OCI-LY1 (cell line): ENCODE results near the gene AKAP9.

ENCODE experiments used
- H2AFZ ChIP-seq: fragments of 200-600 bp; sonication (generic), shearing (Covaris generic); 2 replicates; pipeline ENCODE4 v1.6.0; 2014; ENCODE audit warnings: antibody characterized with exemption, mild to moderate bottlenecking, low read length
- H3F3A ChIP-seq: fragments of 200-600 bp; sonication (generic), shearing (Covaris generic); 2 replicates; pipeline ENCODE4 v1.6.0; 2014; ENCODE audit warnings: mild to moderate bottlenecking, antibody characterized with exemption, low read length, moderate library complexity; ENCODE audit not compliant: insufficient read depth
- H3K27ac ChIP-seq: fragments of 200-600 bp; sonication (generic); 2 replicates; pipeline ENCODE4 v1.5.1; 2014; ENCODE audit warnings: low read length, mixed run types, mild to moderate bottlenecking, low read depth; ENCODE audit not compliant: poor library complexity, severe bottlenecking
- H3K27me3 ChIP-seq: fragments of 200-600 bp; sonication (generic); 2 replicates; pipeline ENCODE4 v1.6.0; 2014; ENCODE audit warnings: antibody characterized with exemption, mild to moderate bottlenecking, low read length, moderate library complexity; ENCODE audit not compliant: insufficient read depth
- H3K36me3 ChIP-seq: fragments of 200-600 bp; sonication (generic); 2 replicates; pipeline ENCODE4 v1.6.1; 2014; ENCODE audit warnings: mild to moderate bottlenecking, antibody characterized with exemption, low read length, moderate library complexity, mixed read lengths; ENCODE audit not compliant: insufficient read depth
- H3K4me1 ChIP-seq: fragments of 200-600 bp; sonication (generic); 2 replicates; pipeline ENCODE4 v1.5.1; 2014; ENCODE audit warnings: mild to moderate bottlenecking, low read length, moderate library complexity; ENCODE audit not compliant: insufficient read depth, severe bottlenecking
- H3K4me2 ChIP-seq: fragments of 200-600 bp; sonication (generic), shearing (Covaris generic); 2 replicates; pipeline ENCODE4 v1.6.1; 2014; ENCODE audit warnings: low read length
- H3K4me3 ChIP-seq: fragments of 200-600 bp; sonication (generic); 2 replicates; pipeline ENCODE4 v1.5.1; 2014; ENCODE audit warnings: low read length, low read depth, mild to moderate bottlenecking, mixed read lengths; ENCODE audit not compliant: poor library complexity, severe bottlenecking
- H3K79me2 ChIP-seq: fragments of 200-600 bp; shearing (Covaris generic); 2 replicates; pipeline ENCODE4 v1.6.1; 2016; ENCODE audit warnings: mixed run types, low read length, mixed read lengths; ENCODE audit not compliant: insufficient read depth
- H3K9ac ChIP-seq: fragments of 200-600 bp; sonication (generic), shearing (Covaris generic); 2 replicates; pipeline ENCODE4 v1.6.1; 2014; ENCODE audit warnings: mild to moderate bottlenecking, low read length, mixed read lengths
- H3K9me2 ChIP-seq: fragments of 200-600 bp; sonication (generic), shearing (Covaris generic); 2 replicates; pipeline ENCODE4 v1.6.1; 2014; ENCODE audit warnings: low read depth, mild to moderate bottlenecking, low read length, mixed read lengths
- H3K9me3 ChIP-seq: fragments of 200-600 bp; shearing (Covaris generic); 2 replicates; pipeline ENCODE4 v1.6.1; 2014; ENCODE audit warnings: low read length, mixed read lengths
- H4K20me1 ChIP-seq: fragments of 200-600 bp; sonication (generic), shearing (Covaris generic); 2 replicates; pipeline ENCODE4 v1.6.0; 2016; ENCODE audit warnings: mild to moderate bottlenecking, low read length; ENCODE audit not compliant: insufficient read depth
- EZH2 ChIP-seq: fragments of 200-600 bp; sonication (generic), shearing (Covaris generic); IDR thresholded peaks from 2 replicates; pipeline ENCODE4 v1.8.0; 2017; ENCODE audit warnings: borderline replicate concordance, mixed run types, mild to moderate bottlenecking, antibody characterized with exemption, low read length, moderate library complexity, mixed read lengths
- TF ChIP-seq, protein P1 (sequence below): fragments of 200-600 bp; sonication (generic), shearing (Covaris generic); IDR thresholded peaks from 2 replicates; pipeline ENCODE4 v1.5.1; 2017; ENCODE audit warnings: mild to moderate bottlenecking, antibody characterized with exemption, low read length, moderate library complexity, mixed read lengths

AKAP9 gene

DNA sequence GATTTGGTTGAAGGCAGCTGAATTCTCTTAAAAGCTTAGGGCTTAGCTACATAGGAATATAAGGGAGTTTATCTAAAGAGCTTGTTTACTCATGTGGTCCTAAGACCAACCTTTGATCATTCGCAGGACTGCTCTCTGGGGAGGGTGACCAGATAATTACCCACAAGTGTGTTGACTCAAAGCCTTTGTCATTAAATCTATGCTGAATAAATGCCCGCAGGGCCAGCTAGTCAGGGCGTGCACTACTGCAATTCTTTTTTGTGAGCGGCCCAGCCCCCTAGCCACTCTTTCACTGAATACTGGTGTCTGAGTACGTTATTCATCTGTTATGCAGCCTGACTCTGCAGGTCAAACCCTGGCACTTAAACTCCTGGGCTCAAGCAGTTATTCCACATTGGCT, 69.6 kb downstream of the AKAP9 start:
- Histone ChIP-seq H2AFZ (no peak overlapping the region), H3K27ac (no peak overlapping the region), H3K9me3 (peaks cover 14% of the 10 kb centered on the region), H3K4me3 (no peak overlapping the region), H3K27me3 (no peaks in the 10 kb centered on the region), H3K36me3 (peaks cover 51% of the 10 kb centered on the region), H3K4me1 (no peaks in the 10 kb centered on the region), H3K9me2 (no peaks in the 10 kb centered on the region), H4K20me1 (no peaks in the 10 kb centered on the region), H3F3A (no peaks in the 10 kb centered on the region), H3K9ac (no peak overlapping the region), H3K4me2 (no peak overlapping the region), H3K79me2 (no peaks in the 10 kb centered on the region)
- TF ChIP-seq EZH2: no peak
- TF ChIP-seq, protein P1, sequence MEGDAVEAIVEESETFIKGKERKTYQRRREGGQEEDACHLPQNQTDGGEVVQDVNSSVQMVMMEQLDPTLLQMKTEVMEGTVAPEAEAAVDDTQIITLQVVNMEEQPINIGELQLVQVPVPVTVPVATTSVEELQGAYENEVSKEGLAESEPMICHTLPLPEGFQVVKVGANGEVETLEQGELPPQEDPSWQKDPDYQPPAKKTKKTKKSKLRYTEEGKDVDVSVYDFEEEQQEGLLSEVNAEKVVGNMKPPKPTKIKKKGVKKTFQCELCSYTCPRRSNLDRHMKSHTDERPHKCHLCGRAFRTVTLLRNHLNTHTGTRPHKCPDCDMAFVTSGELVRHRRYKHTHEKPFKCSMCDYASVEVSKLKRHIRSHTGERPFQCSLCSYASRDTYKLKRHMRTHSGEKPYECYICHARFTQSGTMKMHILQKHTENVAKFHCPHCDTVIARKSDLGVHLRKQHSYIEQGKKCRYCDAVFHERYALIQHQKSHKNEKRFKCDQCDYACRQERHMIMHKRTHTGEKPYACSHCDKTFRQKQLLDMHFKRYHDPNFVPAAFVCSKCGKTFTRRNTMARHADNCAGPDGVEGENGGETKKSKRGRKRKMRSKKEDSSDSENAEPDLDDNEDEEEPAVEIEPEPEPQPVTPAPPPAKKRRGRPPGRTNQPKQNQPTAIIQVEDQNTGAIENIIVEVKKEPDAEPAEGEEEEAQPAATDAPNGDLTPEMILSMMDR: no peak

DNA sequence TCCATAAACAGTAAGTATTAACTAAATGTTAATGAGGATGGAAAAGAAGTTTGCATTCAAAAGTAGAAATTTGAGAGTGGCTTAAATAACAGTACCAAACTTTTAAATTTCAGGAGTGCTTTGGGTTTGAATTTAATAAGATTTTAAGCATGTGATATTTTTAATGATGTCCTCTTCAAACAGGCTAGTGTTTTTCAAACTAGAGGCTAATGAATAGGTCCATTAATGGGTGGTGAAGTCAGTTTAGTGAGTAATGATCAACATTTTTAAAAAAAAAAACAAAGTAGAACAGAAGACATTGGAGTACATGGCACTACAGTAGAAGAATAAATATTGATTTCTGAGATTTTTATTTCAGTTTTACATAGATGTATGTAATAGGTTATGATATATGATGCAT, 72.9 kb downstream of the AKAP9 start:
- no peak overlapping the region for H3K4me3 ChIP-seq
- no peak overlapping the region for H3K4me2 ChIP-seq
- peaks cover 47% of the 10 kb centered on the region for H3K36me3 ChIP-seq
- TF ChIP-seq, protein P1: no peak
- no peak for TF ChIP-seq EZH2
- no peaks in the 10 kb centered on the region for H3K4me1 ChIP-seq
- no peak overlapping the region for H3K27ac ChIP-seq
- H3K9me2 ChIP-seq: no peaks in the 10 kb centered on the region
- H2AFZ ChIP-seq: no peak overlapping the region
- no peak overlapping the region for H3K9ac ChIP-seq
- H3K27me3 ChIP-seq: no peaks in the 10 kb centered on the region
- H3K79me2 ChIP-seq: no peaks in the 10 kb centered on the region
- H4K20me1 ChIP-seq: no peaks in the 10 kb centered on the region
- H3K9me3 ChIP-seq: peaks cover 11% of the 10 kb centered on the region
- 0 out of 2 replicates have a peak, but pooled peaks cover under 1% of the 10 kb centered on the region for H3F3A ChIP-seq

DNA sequence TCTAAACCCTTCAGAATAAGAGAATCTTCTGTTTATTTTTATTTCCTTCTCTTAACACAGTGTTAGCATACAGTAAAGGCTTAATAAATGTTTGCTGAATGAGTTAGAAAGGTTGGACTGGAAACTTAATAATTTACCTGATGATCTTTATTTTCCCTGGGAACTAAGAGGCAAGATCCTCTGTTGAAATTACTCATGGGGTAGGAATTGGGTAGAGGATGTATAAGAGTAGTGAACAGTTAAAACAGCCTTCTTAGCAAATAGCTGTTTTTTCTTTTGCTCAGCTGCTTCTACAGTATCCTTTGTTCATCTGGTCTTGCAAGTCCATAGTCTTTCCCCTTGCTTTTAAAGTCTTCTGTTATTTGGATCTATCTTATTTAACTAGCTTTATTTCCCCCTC, 80.0 kb downstream of the AKAP9 start:
- Histone ChIP-seq H3K79me2 (no peaks in the 10 kb centered on the region), H3K4me2 (no peak overlapping the region), H3K27me3 (no peaks in the 10 kb centered on the region), H4K20me1 (no peaks in the 10 kb centered on the region), H3F3A (0 out of 2 replicates have a peak, but pooled peaks cover 3% of the 10 kb centered on the region), H3K36me3 (peaks cover 58% of the 10 kb centered on the region), H3K9ac (no peak overlapping the region), H3K9me2 (no peaks in the 10 kb centered on the region), H3K4me1 (no peaks in the 10 kb centered on the region), H3K4me3 (no peak overlapping the region), H2AFZ (no peak overlapping the region), H3K9me3 (no peaks in the 10 kb centered on the region), H3K27ac (no peak overlapping the region)
- TF ChIP-seq EZH2: no peak
- TF ChIP-seq, protein P1: no peak
